HEK293T (cell line): ENCODE measurements around the gene LCOR.

Experiments
- CTCF ChIA-PET: fragments of 350-600 bp; formaldehyde crosslinking; extraction: SDS; loops from one replicate; lab custom pipeline; 2021; ENCODE audit warnings: antibody characterized with exemption, inconsistent platforms; lab: Yijun Ruan, JAX
- POLR2A ChIA-PET: fragments of 350-600 bp; formaldehyde crosslinking; extraction: SDS; loops from one replicate; lab custom pipeline; 2020; ENCODE audit warnings: antibody characterized with exemption, inconsistent platforms; lab: Yijun Ruan, JAX
- DNase-seq: peaks from one replicate; pipeline ENCODE4 v3.0.0; 2012; ENCODE audit warnings: mixed read lengths; ENCODE audit errors: extremely low spot score
- ARNT ChIP-seq: fragments of 450-650 bp; IDR thresholded peaks from 2 replicates; pipeline ENCODE4 v1.6.1; 2017; ENCODE audit warnings: mild to moderate bottlenecking
- BHLHE40 ChIP-seq: fragments of 450-650 bp; IDR thresholded peaks from 2 replicates; pipeline ENCODE4 v1.6.1; 2016; ENCODE audit warnings: mild to moderate bottlenecking, moderate library complexity, borderline replicate concordance
- CTBP1 ChIP-seq: fragments of 450-650 bp; IDR thresholded peaks from 2 replicates; pipeline ENCODE4 v1.6.1; 2016; ENCODE audit warnings: borderline replicate concordance
- ELF4 ChIP-seq: fragments of 450-650 bp; IDR thresholded peaks from 2 replicates; pipeline ENCODE4 v1.6.1; 2017; ENCODE audit warnings: antibody characterized with exemption
- FOXA1 ChIP-seq: fragments of 450-650 bp; IDR thresholded peaks from 2 replicates; pipeline ENCODE4 v1.6.1; 2016; ENCODE audit warnings: mild to moderate bottlenecking
- FOXK2 ChIP-seq: fragments of 450-650 bp; IDR thresholded peaks from 2 replicates; pipeline ENCODE4 v1.6.1; 2016; ENCODE audit warnings: mild to moderate bottlenecking
- FOXM1 ChIP-seq: fragments of 450-650 bp; IDR thresholded peaks from 2 replicates; pipeline ENCODE4 v1.6.1; 2017; ENCODE audit warnings: mild to moderate bottlenecking, borderline replicate concordance
- HDGF ChIP-seq: fragments of 450-650 bp; IDR thresholded peaks from 2 replicates; pipeline ENCODE4 v1.6.1; 2017; ENCODE audit warnings: antibody characterized with exemption, borderline replicate concordance
- L3MBTL2 ChIP-seq: fragments of 450-650 bp; conservative IDR thresholded peaks from 2 replicates; pipeline ENCODE4 v1.6.1; 2016; ENCODE audit warnings: mild to moderate bottlenecking
- LEF1 ChIP-seq: fragments of 450-650 bp; IDR thresholded peaks from 2 replicates; pipeline ENCODE4 v1.6.1; 2017; ENCODE audit warnings: mild to moderate bottlenecking, borderline replicate concordance
- NFRKB ChIP-seq: fragments of 450-650 bp; IDR thresholded peaks from 2 replicates; pipeline ENCODE4 v1.6.1; 2016; ENCODE audit warnings: mild to moderate bottlenecking, moderate library complexity
- PKNOX1 ChIP-seq: fragments of 450-650 bp; IDR thresholded peaks from 2 replicates; pipeline ENCODE4 v1.6.1; 2016
- SP1 ChIP-seq: fragments of 450-650 bp; IDR thresholded peaks from 2 replicates; pipeline ENCODE4 v1.6.1; 2017
- SUZ12 ChIP-seq: fragments of 450-650 bp; IDR thresholded peaks from 2 replicates; pipeline ENCODE4 v1.6.1; 2016; ENCODE audit warnings: mild to moderate bottlenecking
- TARDBP ChIP-seq: fragments of 450-650 bp; IDR thresholded peaks from 2 replicates; pipeline ENCODE4 v1.6.1; 2016
- ZNF384 ChIP-seq: fragments of 450-650 bp; IDR thresholded peaks from 2 replicates; pipeline ENCODE4 v1.6.1; 2016

Gene LCOR

GRCh38 chr10:96998329-96998888, 166.3 kb downstream of the LCOR start:
- ChIA-PET CTCF (no interaction called here), POLR2A (no interaction called here)
- DNase-seq, result no peak
- TF ChIP-seq L3MBTL2, result no peak
- no peak for TF ChIP-seq CTBP1
- no peak for TF ChIP-seq HDGF
- no peak for TF ChIP-seq FOXK2
- TF ChIP-seq SP1, result no peak
- no peak for TF ChIP-seq PKNOX1
- no peak for TF ChIP-seq ZNF384
- no peak for TF ChIP-seq FOXM1
- no peak for TF ChIP-seq ELF4
- TF ChIP-seq LEF1, result no peak
- TF ChIP-seq FOXA1, result no peak
- TF ChIP-seq SUZ12, result no peak
- TF ChIP-seq ARNT, result no peak

- CTCF ChIA-PET, result no interaction called here
- DNase-seq, result no peak
- POLR2A ChIA-PET, result no interaction called here
- no peak for TF ChIP-seq HDGF
- no peak for TF ChIP-seq LEF1
Measured at GRCh38 chr10:96999337-96999736, 167.2 kb downstream of the LCOR start.

GRCh38 chr10:96999987-97000386, 167.9 kb downstream of the LCOR start:
- TF ChIP-seq CTBP1 (no peak), BHLHE40 (no peak), NFRKB (no peak), L3MBTL2 (no peak), FOXA1 (no peak), ARNT (no peak), FOXM1 (no peak), TARDBP (no peak), ZNF384 (no peak), ELF4 (no peak), SP1 (no peak), LEF1 (no peak), HDGF (no peak), SUZ12 (no peak), PKNOX1 (no peak), FOXK2 (no peak)
- ChIA-PET POLR2A (no interaction called here), CTCF (no interaction called here)

GRCh38 chr10:97000487-97001182, 168.5 kb downstream of the LCOR start:
- ChIA-PET CTCF (interaction anchor here (0.7 kb wide), 1 partner anchor 46 kb away, joined by 3 read pairs; no protein-coding TSS in a partner anchor), POLR2A (no interaction called here)
- TF ChIP-seq LEF1, result no peak
- no peak for TF ChIP-seq BHLHE40
- DNase-seq, result no peak

More at GRCh38 chr10:96999987-97000386, 167.9 kb downstream of the LCOR start:
- no peak for DNase-seq

GRCh38 chr10:97001183-97001991, 169.3 kb downstream of the LCOR start:
- no peak for TF ChIP-seq HDGF
- no peak for TF ChIP-seq FOXA1
- TF ChIP-seq TARDBP, result no peak
- no peak for TF ChIP-seq FOXK2
- TF ChIP-seq NFRKB, result no peak
- TF ChIP-seq SUZ12, result no peak
- no peak for TF ChIP-seq SP1
- no peak for DNase-seq
- POLR2A ChIA-PET, result no interaction called here
- CTCF ChIA-PET, result interaction anchor here (0.7 kb wide), 1 partner anchor 46 kb away, joined by 3 read pairs; no protein-coding TSS in a partner anchor

- no peak for DNase-seq
- POLR2A ChIA-PET, result no interaction called here
- TF ChIP-seq SUZ12 (no peak), LEF1 (no peak), FOXK2 (no peak), ELF4 (no peak), ARNT (no peak), BHLHE40 (no peak), TARDBP (no peak), ZNF384 (no peak), HDGF (no peak), L3MBTL2 (no peak), FOXA1 (no peak), PKNOX1 (no peak), CTBP1 (no peak), FOXM1 (no peak), SP1 (no peak), NFRKB (no peak)
- CTCF ChIA-PET, result interaction anchor here (1.2 kb wide), 1 partner anchor 23 kb away, joined by 6 read pairs; no protein-coding TSS in a partner anchor
Measured at GRCh38 chr10:97002670-97003069, 170.6 kb downstream of the LCOR start.
